GM21381 (cell line): Measurements from ENCODE around the gene SPECC1.
"Not testable (repeated sequence)": the region's sequence is repeated elsewhere in the genome, so short reads cannot be mapped to it uniquely, and the experiment has no call there.

ENCODE experiments used
- ATAC-seq: cut with Tn5 transposase; IDR thresholded peaks from one replicate; pipeline ENCODE4 v1.9.1; 2021; ENCODE audit warnings: mild to moderate bottlenecking, moderate library complexity; ENCODE audit not compliant: unreplicated experiment

SPECC1 gene, protein sequence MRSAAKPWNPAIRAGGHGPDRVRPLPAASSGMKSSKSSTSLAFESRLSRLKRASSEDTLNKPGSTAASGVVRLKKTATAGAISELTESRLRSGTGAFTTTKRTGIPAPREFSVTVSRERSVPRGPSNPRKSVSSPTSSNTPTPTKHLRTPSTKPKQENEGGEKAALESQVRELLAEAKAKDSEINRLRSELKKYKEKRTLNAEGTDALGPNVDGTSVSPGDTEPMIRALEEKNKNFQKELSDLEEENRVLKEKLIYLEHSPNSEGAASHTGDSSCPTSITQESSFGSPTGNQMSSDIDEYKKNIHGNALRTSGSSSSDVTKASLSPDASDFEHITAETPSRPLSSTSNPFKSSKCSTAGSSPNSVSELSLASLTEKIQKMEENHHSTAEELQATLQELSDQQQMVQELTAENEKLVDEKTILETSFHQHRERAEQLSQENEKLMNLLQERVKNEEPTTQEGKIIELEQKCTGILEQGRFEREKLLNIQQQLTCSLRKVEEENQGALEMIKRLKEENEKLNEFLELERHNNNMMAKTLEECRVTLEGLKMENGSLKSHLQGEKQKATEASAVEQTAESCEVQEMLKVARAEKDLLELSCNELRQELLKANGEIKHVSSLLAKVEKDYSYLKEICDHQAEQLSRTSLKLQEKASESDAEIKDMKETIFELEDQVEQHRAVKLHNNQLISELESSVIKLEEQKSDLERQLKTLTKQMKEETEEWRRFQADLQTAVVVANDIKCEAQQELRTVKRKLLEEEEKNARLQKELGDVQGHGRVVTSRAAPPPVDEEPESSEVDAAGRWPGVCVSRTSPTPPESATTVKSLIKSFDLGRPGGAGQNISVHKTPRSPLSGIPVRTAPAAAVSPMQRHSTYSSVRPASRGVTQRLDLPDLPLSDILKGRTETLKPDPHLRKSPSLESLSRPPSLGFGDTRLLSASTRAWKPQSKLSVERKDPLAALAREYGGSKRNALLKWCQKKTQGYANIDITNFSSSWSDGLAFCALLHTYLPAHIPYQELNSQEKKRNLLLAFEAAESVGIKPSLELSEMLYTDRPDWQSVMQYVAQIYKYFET

DNA sequence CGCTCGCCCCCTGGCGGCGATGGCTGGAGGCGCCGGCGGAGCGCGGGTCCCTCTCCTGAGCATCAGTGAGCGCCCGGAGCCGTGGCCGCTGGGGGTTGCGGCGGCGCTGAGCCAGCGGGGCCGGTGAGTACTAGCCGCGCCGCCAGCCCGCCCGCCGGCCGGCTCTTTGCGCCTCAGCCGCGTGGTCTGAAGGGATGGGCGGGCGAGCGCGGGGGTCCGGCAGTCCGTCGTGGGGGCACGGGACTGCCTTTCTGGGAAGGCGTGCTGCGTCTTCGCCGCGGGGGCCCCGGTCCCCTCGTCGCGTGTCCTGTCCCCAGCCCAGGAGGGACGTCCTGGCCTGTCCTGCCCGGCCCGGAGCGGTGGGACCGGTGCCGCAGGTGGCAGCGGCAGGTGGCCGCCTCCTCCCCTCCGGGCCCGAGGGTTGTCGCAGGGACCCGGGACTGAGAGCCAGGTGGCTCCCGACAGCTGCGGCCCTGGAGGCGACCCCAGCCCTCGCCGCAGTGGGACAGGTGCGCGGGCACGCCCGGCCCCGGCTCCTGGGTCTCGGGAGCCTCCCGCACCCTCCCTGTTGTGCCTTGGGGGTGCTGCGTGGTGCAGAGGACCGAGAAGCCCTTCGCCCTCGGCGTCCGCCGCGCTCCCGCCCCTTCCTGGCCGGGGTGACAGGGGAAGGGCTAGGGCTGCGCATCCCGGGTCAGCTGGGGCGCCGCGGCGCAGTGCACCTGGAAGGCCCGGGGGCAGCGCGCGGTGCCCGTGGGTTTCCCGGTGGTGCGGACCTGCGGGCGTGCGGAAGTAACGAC is at the start of gene SPECC1:
Gene SPECC1 (plus strand): TSS at position 58 of the 797 bp plus-strand sequence. CDS start 87,293 bp downstream, outside the sequence.
- ATAC-seq: peak; percentile 97

DNA sequence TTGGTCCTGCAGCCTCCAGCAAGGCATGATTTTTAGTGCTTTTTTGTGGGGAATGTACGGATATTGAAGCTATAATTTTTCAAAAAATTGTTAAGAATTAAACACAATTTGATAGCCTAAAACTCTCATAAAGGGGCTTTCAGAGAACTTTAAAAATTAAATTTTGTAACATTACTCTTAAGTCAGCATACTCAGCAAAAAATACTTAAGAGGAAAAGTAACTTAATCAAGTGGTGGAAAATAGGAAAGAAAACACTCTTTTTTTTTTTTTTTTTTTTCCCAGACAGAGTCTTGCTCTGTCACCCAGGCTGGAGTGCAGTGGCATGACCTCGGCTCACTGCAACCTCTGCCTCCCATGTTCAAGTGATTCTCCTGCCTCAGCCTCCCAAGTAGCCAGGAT is 46.2 kb upstream of the SPECC1 start:
- not testable (repeated sequence) for ATAC-seq

DNA sequence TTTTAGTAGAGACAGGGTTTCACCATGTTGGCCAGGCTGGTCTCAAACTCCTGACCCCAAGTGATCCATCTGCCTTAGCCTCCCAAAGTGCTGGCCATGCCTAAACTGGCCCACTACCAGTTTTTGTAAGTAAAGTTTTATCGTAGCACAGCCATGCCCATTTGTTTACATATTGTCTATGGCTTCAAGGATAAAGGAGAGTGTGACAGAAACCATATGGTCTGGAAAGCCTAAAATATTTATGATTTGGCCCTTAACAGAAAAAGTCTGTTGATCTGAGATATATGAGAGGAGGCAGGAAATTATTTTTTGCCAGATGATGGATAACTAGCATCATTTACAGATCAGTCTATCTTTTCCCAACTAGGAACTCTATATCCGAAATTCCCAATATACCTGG is 36.0 kb upstream of the SPECC1 start:
- no peak for ATAC-seq

DNA sequence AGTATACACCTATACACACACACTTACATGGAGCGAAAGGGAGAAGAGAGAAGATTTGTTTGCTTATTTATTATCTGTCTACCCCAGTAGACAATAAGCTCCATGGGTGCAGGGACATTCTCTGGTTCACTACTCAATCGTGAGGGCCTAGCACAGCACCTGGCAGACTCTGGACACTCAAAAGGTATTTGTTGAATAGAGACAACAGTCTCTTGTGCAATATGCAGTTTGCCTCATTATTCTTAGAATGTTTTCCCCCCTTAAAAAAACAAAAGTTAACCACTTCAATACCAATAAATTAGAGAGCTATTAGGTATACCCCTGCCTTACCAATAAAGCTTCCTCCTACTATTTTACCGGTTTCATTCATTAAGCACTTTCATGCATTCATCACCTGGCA is 33.6 kb upstream of the SPECC1 start:
- no peak for ATAC-seq

DNA sequence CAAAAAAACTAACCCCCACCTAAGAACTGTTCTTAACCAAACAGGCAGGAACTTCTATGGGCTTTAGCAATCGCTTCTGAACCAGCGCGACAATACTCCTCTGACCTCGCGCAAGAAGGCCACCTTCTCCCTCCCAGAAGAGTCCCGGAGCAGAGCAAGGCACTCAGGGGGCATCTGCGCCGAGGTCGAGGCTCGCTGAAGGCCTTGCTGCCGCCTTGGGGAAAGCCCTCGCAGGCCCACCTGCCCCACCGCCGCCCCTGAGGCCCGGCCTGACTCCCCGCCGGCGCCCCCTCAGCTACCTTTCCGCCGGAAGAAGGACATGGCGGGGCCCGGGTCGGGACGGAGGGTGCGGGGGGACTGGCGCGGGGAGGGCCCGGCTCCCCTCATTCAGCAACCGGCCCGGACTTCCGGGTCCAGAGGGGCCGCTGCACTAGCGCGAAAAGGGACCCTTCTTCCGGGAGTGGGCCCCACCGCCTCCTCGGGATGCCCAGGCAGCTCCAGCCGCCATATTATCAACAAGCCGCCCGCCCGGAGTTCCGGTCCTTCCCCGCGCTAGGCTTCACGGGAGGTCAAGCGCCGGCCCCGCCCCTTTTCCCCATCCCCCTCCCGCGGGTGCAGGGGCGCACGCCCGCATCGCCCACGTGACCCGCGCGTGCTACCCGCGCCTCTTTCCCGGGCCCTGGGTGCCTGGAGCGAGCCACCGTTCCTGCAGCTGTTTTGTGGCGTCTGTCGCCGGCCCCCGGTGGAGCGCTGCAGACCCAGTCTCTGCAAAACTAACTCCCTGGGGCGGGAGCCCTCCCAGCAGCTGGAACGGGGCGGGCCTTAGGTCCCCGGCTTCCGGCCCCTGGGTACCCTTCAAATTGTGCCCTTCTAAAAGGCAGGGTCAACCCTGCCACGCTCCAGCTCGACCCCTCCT is 31.6 kb upstream of the SPECC1 start, which contains the start of gene AKAP10:
Gene AKAP10 (minus strand): TSS at position 536 of the 916 bp plus-strand sequence. CDS start 149 bp downstream, at position 387.
- ATAC-seq: peak; percentile 79

DNA sequence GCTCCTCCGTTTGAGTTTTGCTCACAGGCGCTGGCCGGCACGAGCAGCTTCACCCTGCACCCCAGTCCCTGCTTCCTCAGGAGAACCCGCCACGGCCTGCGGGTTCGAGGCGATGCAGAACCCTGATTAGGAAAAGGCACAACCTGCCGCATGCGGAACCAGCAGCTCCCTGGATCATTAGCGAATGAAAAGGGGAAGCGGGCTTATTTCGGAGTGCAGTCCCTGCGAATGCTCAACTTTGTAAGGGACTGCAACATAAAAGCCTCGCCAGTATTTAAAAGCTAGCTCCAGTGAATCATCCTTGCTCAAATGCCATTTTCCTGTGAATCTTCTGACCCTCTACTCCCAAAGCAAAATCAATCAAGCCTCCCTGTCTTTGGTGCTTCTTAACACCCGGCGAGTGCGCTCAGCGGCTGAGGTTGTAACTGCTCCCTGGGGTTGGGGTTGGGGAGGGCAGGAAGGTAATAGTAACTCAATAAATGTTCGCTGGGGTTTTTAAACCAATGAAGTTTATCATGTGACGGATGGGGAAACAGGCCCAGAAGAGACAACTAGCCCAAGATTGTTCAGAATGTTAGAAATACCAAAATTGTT is 30.9 kb upstream of the SPECC1 start:
- ATAC-seq: no peak

DNA sequence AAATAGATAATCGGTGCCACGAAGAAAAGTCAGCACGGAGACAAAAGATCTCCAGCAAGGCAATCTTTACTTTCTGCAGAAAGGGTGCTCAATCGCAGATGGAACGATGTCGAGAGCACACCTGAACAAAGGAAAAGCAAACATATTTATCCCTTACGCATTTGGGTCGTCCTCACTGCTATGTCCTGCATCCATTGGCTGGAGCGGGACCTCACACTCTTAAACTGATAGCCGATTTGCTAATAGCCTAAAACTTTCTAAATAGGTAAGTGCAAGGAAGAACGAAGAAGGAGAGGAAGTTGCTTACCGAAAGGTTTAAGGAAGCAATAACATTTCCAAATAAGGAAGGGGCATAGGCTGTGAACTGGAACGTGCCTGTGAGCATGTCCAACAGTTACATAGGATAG is 30.4 kb upstream of the SPECC1 start:
- ATAC-seq: no peak

DNA sequence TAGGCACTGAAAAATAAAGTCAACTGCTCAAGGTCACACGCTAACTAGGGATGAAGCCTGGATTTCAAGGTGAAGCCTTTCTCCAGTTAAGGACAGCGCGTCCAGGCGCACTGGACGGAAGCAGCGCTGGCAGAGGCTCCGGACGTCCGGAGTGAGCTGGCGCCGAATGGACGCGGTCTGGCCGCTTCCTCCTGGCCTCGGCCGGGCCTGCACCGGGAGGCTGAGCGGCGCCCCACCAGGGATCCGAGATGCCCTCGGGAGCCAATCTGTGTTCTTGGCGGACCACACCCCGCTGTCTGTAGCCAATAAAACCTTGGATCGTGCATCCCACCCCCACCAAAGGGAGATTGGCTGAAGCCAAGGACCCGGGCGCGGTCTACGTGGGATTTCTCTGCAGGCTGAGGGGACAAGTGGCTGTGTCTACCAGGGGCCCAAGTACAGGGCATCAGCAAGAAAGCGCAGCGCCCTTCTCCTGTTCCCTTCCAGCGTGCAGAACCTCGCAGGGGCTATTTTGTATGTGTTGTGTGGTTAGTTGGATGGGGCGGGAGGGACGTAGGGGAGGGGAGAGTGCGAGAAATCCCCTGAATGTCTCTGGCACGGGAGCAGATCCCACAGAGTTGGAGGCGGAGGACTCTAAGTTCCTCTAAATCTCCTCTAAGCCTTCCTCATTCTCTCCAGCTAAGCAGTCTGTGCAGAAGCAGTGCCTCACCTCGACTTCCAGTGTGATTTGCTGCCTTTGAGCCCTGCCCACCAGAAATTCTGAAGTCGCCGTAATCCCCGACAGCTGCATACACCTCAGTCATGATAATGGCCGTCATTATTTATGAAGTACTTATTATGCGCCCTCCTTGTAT is 29.0 kb upstream of the SPECC1 start:
- no peak for ATAC-seq

DNA sequence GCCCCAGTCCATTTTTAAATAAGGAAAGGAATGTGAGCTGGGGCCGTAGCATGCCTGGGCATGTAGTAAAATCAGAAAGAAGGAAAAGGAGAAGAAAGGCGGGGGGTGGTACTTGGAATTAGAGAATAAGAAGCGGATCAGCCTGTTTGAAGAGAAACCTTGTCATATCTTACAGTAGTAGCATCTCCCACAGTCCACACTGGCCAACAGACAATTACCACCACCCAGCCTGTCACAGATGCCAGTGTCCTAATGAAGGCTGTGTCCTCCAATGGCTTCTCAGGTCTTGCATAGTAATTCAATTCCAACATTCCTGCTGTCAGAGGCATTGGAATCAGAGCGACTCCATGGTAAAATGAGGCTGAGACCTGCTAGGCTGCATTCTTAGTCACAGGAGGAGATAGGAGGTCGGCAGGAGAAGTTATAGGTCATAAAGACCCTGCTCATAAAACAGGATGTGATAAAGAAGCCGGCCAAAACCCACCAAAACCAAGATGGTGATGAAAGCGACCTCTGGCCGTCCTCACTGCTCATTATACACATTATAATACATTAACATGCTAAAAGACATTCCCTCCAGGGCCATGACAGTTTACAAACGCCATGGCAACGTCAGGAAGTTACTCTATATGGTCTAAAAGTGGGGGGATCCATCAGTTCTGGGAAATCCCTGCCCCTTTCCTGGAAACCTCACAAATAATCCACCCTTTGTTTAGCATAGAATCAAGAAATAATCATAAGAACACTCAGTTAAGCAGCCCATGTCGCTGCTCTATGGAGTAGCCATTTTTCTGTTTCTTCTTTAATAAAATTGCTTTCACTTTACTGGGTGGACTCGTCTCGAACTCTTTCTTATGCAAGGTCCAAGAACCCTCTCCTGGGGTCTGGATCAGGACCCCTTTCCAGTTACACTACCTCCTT is 22.0 kb upstream of the SPECC1 start:
- no peak for ATAC-seq

DNA sequence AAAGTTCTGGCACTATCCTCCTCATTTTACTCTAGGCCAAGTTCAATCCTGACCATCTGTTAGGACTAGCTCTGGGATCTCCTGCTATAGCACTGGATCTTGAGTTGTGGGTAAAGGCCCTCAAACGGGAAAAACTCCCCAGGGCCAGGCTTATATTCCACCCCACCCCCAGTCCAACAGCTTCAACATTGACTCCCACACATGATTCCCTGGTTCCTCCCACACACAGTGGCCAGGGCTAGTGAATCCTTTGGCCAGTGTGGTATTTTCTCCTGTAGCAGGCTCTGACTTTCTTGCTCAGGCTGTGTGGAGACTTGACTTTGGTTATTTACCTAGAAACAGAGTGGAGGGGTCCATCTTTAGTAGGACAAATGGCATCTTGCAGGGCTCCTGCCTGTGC is 21.3 kb upstream of the SPECC1 start:
- no peak for ATAC-seq

DNA sequence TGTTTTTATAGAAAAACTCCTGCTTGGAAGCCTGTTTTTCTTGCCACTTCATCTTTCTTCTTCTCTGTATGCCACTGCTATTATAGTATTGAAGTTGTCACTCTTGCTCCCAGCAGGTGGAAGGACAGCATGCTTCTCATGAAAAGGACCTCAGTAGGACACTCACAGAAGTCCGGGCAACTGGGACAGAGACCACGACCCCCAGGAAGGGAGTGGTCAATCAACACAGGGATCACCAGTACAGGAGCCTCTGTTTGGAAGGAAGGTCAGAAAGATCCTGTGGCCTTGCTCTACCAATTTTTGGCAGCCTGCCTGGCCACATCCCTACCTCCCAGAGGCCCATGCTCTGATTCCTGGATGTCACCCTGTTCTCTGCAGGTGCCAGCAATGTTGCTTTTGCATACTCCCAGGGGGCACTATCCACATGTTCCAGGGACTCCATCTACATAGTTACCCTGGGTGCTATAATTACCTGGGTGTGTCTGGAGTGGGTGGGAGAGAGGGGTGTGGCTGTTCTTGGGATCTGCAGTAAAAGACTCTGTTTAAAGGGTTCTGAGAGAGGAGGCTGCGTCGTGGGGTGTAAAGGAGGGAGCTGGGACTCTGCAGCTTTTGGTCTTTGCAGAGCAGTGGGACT is 17.8 kb upstream of the SPECC1 start:
- no peak for ATAC-seq

DNA sequence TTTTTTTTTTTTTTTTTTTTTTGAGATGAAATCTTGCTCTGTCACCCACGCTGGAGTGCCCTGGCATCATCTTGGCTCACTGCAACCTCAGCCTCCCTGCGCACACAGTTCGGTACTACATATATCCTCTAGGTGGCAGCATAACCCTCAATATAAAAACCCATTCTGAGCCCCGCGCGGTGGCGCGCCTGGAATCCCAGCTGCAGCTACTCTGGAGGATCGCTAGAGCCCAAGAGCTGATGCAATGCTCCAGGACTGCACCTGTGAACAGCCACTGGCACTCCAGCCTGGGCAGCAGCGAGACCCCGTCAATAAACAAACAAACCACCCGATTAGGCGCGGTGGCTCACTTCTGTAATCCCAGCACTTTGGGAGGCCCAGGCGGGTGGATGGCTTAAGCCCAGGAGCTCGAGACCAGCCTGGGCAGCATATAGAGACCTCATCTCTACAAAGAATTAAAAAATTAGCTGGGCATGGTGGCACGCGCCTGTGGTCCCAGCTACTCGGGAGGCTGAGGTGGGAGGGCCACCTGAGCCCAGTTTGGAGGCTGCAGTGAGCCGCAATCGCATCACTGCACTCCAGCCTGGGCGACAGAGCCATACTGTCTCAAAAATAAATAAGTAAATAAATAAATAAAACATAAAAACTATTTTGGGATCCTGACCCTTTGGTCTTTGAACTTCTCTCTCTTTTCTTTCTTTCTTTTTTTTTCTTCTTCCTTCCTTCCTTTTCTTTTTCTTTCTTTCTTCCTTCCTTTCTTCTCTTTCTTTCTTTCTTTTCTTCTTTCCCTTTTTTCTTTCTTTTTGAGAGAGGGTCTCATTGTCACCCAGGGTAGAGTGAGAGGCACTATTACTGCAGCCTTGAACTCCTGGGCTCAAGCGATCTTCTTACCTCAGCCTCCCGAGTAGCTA is 16.1 kb upstream of the SPECC1 start:
- ATAC-seq: peak; percentile 78

DNA sequence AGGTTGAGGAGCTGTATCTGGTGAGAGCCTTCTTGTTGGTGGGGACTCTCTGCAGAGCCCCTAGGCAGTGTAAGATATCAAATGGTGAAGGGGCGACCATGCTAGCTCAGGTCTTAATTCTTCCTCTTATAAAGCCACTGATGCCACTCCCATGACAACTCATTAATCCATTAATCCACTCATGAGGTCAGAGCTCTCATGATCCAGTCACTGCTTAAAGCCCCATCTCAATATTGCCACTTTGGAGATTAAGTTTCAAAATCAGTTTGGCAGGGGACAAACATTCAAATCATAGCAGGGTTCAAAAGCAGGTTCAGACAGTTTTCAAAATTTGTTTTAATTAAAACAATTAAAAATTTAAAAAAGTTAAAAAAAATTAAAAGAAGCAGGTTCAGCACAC is 13.1 kb upstream of the SPECC1 start:
- ATAC-seq: no peak

DNA sequence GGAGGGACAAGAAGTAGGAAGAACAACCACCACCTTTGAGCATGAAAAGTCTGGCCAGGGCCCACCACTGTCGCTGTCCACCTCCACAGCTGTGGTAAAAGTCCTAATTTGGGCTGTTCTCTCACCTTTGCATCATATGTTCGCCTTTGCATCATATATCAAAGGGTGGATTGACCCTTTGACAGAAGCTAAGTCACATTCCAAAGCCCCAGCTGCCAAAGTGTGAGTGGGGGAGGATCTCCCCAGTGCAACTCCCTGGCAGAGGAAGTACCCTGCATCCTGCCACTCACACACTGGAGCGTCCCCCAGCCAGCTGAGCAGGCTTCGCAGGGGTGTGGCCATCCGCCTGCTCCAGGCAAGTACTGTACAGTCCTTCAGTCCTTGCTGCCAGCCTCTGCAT is 12.7 kb upstream of the SPECC1 start:
- ATAC-seq: no peak

DNA sequence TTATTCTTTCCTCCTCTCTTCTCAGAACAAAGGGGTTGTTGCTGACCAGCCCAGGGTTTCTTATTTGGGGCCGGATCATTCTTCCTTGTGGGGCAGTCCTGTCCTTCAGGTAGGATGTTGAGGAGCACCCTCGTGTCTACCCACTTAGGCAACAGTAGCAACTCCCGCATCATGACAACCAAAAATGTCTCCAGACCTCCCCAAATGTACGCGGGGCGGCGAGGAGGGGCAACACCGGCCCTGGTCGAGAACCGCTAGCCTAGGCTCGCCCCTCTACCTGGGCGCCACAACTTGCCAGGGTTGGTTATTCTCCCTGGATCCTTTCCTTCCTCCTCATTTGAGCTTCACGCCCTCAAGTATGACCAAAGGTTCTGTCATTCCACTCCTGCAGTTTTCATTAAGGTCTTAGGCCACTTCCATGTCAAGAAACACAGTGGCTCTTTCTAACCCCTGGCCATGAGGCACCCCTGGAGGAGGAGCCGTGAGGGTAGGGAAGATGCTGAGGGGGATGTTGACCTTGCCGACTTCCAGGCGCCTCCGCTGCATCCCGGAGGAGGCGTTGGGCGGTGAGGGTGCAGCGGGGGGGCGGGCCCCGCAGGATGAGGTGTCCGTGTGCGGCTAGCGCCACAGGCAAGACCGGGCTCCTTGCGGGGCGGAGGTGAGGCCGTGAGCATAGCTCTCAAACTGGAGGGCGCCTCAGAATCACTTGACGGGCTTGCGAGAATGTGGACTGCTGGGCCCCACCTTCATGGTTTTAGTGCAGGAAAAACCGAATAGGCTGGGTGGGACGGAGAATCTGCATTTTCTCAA is 712 bp upstream of the SPECC1 start:
- peak; percentile 11 for ATAC-seq
